Sigmoid colon (tissue), 7 donors: Measurements from ENCODE around the gene SGPP1. TPM values are rescaled to one million over a fixed set of nuclear protein-coding genes. Genes with fewer than 3 reads are reported as not detected.

ENCODE experiments used
- DNase-seq: peaks from one replicate; pipeline ENCODE4 v3.0.0-alpha.2; 2019
- H3K27ac ChIP-seq, 4 donors: fragments of 200-600 bp; sonication (generic); one replicate each; pipeline ENCODE4 v1.5.1; 2016 to 2019; ENCODE audit warnings: mild to moderate bottlenecking in 1 of 4
- H3K27me3 ChIP-seq, 3 donors: fragments of 200-600 bp; sonication (generic); one replicate each; pipeline ENCODE4 v1.5.1; 2019; ENCODE audit warnings: mild to moderate bottlenecking in 1 of 3
- H3K36me3 ChIP-seq, 4 donors: fragments of 200-600 bp; sonication (generic); one replicate each; pipeline ENCODE4 v1.5.1; 2016 to 2019
- H3K4me1 ChIP-seq, 4 donors: fragments of 200-600 bp; sonication (generic); one replicate each; pipeline ENCODE4 v1.5.1; 2017 to 2019
- H3K4me3 ChIP-seq, 4 donors: fragments of 200-600 bp; sonication (generic); one replicate each; pipeline ENCODE4 v1.5.1; 2017 to 2019; ENCODE audit warnings: mild to moderate bottlenecking in 2 of 4, moderate library complexity in 1 of 4
- H3K9me3 ChIP-seq, 4 donors: fragments of 200-600 bp in 3 of 4; sonication (generic) in 3 of 4; one replicate each; pipeline versions ENCODE4 v1.5.1 to v1.6.1; 2013 to 2019
- CTCF ChIP-seq, 4 experiments: fragments of 450-650 bp in 3 of 4; fragments of 200-600 bp in 1 of 4; IDR thresholded peaks; one replicate each; pipeline ENCODE4 v1.5.1; 2016 to 2019; ENCODE audit warnings: antibody characterized with exemption in 4 of 4, mild to moderate bottlenecking in 3 of 4, moderate library complexity in 2 of 4
- EP300 ChIP-seq, 4 donors: sonication (generic); formaldehyde crosslinking; IDR thresholded peaks; one replicate each; pipeline ENCODE4 v1.6.1; 2017; ENCODE audit warnings: antibody characterized with exemption in 4 of 4
- POLR2A ChIP-seq, 2 donors: fragments of 450-650 bp; IDR thresholded peaks; one replicate each; pipeline ENCODE4 v1.6.1; 2016; ENCODE audit warnings: antibody characterized with exemption in 2 of 2, mild to moderate bottlenecking in 2 of 2, moderate library complexity in 2 of 2
- POLR2AphosphoS5 ChIP-seq, 4 donors: sonication (generic); formaldehyde crosslinking; IDR thresholded peaks; one replicate each; pipeline ENCODE4 v1.6.1; 2017; ENCODE audit warnings: antibody characterized with exemption in 4 of 4
- WGBS, 2 donors: extraction: QIAGEN DNeasy Blood & Tissue Kit; methylation state at CpG; one replicate each; pipeline ENCODE4 v1.1.7; 2013; 5-methylcytosine and 5-hydroxymethylcytosine counted together
- intact Hi-C: fragments of 100-400 bp; cut with DNase I; formaldehyde crosslinking; loops from one replicate; pipeline ENCODE4 v1.15.1; 2023
- polyA plus RNA-seq, 3 donors: library from polyadenylated mRNA; stranded (reverse); fragments of 200-250 nt; gene quantifications; one replicate each; pipeline ENCODE4 v1.2.3, GENCODE V29; 2013
- total RNA-seq, 4 donors: library from RNA; depleted of rRNA; stranded (reverse); fragments of >200 nt; gene quantifications; one replicate each; pipeline ENCODE4 v1.1.0, GENCODE V29; 2016
- donor health status: healthy with polysubstance abuse.
- donor health status: Bipolar disorder and iron deficiency.
- donor health status: healthy.

The SGPP1 gene
- total and polyA plus RNA-seq, 7 donors = 2.4 to 20.9 (median 18.2) TPM

DNA sequence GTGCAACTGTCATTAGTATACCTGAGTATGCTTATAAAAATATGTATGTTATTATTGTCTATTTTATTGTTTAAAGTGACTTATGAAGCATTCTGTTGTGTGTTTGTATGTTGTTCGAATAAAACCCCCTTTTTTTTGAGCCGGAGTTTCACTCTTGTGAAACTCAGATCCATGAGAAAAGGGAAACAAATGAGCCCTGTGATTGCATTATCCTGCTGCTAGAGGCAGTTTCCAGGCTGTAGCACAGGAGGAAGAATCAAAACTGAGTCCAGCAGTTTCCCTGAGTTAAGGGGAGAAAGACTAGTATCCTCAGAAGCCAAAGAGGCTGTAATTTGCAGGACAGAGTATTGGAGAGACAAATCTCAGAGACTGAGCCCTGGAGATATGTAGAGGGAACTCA lies 12.5 kb downstream of the SGPP1 start:
- no peak for DNase-seq
- intact Hi-C loops = no loop called here
- Histone ChIP-seq H3K9me3 (peaks cover 7 to 10% (median 9%) of the 10 kb centered on the region in 4 donors), H3K4me3 (no peak overlapping the region), H3K4me1 (peaks cover 0 to 4% (median 0%) of the 10 kb centered on the region in 4 donors), H3K27me3 (no peaks in the 10 kb centered on the region), H3K36me3 (peaks cover 0 to 12% (median 0%) of the 10 kb centered on the region in 4 donors), H3K27ac (no peak overlapping the region)
- TF ChIP-seq EP300 (IDR thresholded peaks at IDR 0.05) (no peak), POLR2AphosphoS5 (IDR thresholded peaks at IDR 0.05) (no peak), POLR2A (IDR thresholded peaks at IDR 0.05) (no peak), CTCF (IDR thresholded peaks at IDR 0.05) (no peak)
- 96 to 98% methylated on average over 2 of the region's 2 CpGs for WGBS, 2 donors

GRCh38 chr14:63713764-63714163 lies 14.1 kb downstream of the SGPP1 start:
- peaks cover 0 to 4% (median 0%) of the 10 kb centered on the region in 4 donors for H3K4me1 ChIP-seq
- no peak overlapping the region for H3K27ac ChIP-seq
- H3K9me3 ChIP-seq = peaks cover 7 to 10% (median 9%) of the 10 kb centered on the region in 4 donors
- no peak for TF ChIP-seq POLR2A (IDR thresholded peaks at IDR 0.05)
- TF ChIP-seq POLR2AphosphoS5 (IDR thresholded peaks at IDR 0.05) = no peak
- TF ChIP-seq CTCF (IDR thresholded peaks at IDR 0.05) = no peak
- no peak for TF ChIP-seq EP300 (IDR thresholded peaks at IDR 0.05)
- H3K36me3 ChIP-seq = peaks cover 0 to 12% (median 0%) of the 10 kb centered on the region in 4 donors
- intact Hi-C loops = no loop called here
- H3K27me3 ChIP-seq = no peaks in the 10 kb centered on the region
- no peak for DNase-seq
- no peak overlapping the region for H3K4me3 ChIP-seq

DNA sequence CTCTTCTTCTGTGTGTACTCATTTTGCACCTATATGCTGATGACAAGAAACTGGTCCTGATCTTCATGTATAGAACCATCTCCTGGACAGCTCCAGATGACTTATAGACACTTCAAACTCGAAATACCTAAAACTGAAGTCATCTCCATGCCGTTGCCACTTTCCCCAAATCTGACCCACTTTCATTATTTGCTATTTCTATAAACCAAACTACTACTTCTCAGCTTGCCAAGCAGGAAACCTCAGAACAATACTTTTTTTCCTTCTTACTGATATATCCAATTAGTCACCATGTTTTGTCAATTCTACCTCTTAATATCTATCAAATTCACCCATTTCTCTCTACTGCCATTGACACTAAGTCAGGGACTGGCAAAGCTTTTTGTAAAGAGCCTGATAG lies 14.8 kb downstream of the SGPP1 start:
- H3K4me1 ChIP-seq = peaks cover 0 to 4% (median 0%) of the 10 kb centered on the region in 4 donors
- H3K4me3 ChIP-seq = no peak overlapping the region
- peaks cover 0 to 12% (median 0%) of the 10 kb centered on the region in 4 donors for H3K36me3 ChIP-seq

GRCh38 chr14:63712123-63712522 lies 15.7 kb downstream of the SGPP1 start:
- Histone ChIP-seq H3K4me3 (no peak overlapping the region), H3K27ac (no peak overlapping the region), H3K4me1 (peaks cover 0 to 4% (median 0%) of the 10 kb centered on the region in 4 donors), H3K9me3 (peaks cover 0 to 3% (median under 1%) of the 10 kb centered on the region in 4 donors), H3K27me3 (no peaks in the 10 kb centered on the region), H3K36me3 (peaks cover 0 to 12% (median 0%) of the 10 kb centered on the region in 4 donors)
- DNase-seq = no peak
- TF ChIP-seq EP300 (IDR thresholded peaks at IDR 0.05) (no peak), POLR2A (IDR thresholded peaks at IDR 0.05) (no peak), POLR2AphosphoS5 (IDR thresholded peaks at IDR 0.05) (no peak), CTCF (IDR thresholded peaks at IDR 0.05) (no peak)
- intact Hi-C loops = no loop called here

More for the DNA sequence above, 14.8 kb downstream of the SGPP1 start:
- TF ChIP-seq EP300 (IDR thresholded peaks at IDR 0.05) = no peak
- no peak for TF ChIP-seq POLR2AphosphoS5 (IDR thresholded peaks at IDR 0.05)
- no peak for TF ChIP-seq POLR2A (IDR thresholded peaks at IDR 0.05)
- no peak for TF ChIP-seq CTCF (IDR thresholded peaks at IDR 0.05)
- intact Hi-C loops = no loop called here
- Histone ChIP-seq H3K27me3 (no peaks in the 10 kb centered on the region), H3K27ac (no peak overlapping the region), H3K9me3 (peaks cover 7 to 10% (median 9%) of the 10 kb centered on the region in 4 donors)
- no peak for DNase-seq
- WGBS, 2 donors = 80 to 88% methylated on average over 2 of the region's 2 CpGs

DNA sequence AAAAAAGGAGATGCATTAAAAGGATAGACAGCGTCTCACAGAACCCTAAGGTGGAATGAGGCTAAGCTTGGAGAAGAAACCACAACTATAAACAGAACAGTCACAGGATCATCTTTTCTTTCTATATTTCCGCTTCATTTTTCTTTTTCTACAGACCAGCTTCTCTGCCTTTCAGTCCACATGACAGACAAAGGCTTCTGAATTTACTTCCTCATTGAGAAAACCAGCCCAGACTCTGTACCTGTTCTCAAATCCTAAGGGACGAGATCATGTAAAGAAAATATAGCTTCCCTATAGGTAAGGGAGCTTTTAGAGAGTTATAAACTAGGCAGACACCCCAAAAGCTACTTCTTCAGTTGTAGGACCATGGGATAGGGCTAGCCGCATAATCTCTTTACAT lies 17.4 kb downstream of the SGPP1 start:
- H3K36me3 ChIP-seq = peaks cover 0 to 5% (median 0%) of the 10 kb centered on the region in 4 donors
- DNase-seq = no peak
- H3K9me3 ChIP-seq = no peaks in the 10 kb centered on the region
- peaks cover 0 to 4% (median 0%) of the 10 kb centered on the region in 4 donors for H3K4me1 ChIP-seq
- TF ChIP-seq POLR2A (IDR thresholded peaks at IDR 0.05) (no peak), EP300 (IDR thresholded peaks at IDR 0.05) (no peak), CTCF (IDR thresholded peaks at IDR 0.05) (no peak), POLR2AphosphoS5 (IDR thresholded peaks at IDR 0.05) (no peak)
- intact Hi-C loops = no loop called here
- no peak overlapping the region for H3K27ac ChIP-seq
- H3K4me3 ChIP-seq = no peak overlapping the region
- 78 to 89% methylated on average over 4 of the region's 4 CpGs for WGBS, 2 donors
- H3K27me3 ChIP-seq = no peaks in the 10 kb centered on the region
